ENCODE measurements around the gene TYRO3. TPM values are rescaled to one million over a fixed set of nuclear protein-coding genes. Genes with fewer than 3 reads are reported as not detected.
"Not testable (repeated sequence)": the region's sequence is repeated elsewhere in the genome, so short reads cannot be mapped to it uniquely, and the experiment has no call there.

TYRO3 gene
- total RNA-seq, 2 donors from 2014 or later: 5.0 to 8.7 TPM

DNA sequence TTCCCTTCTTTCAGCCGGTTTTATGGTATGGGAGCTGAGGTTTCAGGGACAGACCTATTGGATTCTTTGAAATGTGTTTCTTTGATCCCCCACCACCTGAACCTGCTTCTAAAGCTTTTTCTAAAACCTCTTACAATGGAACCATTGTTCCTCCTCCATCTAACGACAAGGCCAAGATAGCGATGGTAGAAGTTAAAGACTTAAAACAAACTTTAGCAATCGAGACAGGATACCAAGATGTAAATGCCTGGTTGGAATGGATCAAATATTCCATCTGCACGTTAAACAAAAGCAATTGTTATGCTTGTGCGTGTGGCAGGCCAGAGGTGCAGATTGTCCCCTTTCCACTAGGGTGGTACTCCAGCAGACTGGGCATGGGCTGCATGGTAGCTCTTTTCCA is 32.2 kb downstream of the TYRO3 start:
- intact Hi-C loops (cut with DNase I); DNase-seq (ENCODE audit: low spot score): not testable (repeated sequence)

DNA sequence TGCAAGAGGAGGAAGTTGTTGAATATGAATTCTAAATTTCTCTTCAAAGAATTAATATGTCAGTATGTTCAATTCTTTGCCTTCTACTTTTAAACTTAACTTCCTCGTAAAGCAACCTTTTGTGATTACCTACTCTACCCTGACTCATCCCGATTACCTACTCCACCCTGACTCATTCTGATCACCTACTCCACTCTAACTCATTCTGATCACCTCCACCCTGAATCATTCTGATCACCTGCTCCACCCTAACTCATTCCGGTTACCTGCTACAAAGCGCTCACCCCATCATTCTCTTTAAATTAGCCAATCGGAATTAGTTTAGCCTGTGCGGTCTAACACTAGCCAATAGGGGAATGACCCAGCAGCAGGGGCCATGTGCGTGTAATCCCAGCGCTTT is 33.7 kb downstream of the TYRO3 start:
- DNase-seq (ENCODE audit: low spot score); intact Hi-C loops (cut with DNase I): not testable (repeated sequence)

DNA sequence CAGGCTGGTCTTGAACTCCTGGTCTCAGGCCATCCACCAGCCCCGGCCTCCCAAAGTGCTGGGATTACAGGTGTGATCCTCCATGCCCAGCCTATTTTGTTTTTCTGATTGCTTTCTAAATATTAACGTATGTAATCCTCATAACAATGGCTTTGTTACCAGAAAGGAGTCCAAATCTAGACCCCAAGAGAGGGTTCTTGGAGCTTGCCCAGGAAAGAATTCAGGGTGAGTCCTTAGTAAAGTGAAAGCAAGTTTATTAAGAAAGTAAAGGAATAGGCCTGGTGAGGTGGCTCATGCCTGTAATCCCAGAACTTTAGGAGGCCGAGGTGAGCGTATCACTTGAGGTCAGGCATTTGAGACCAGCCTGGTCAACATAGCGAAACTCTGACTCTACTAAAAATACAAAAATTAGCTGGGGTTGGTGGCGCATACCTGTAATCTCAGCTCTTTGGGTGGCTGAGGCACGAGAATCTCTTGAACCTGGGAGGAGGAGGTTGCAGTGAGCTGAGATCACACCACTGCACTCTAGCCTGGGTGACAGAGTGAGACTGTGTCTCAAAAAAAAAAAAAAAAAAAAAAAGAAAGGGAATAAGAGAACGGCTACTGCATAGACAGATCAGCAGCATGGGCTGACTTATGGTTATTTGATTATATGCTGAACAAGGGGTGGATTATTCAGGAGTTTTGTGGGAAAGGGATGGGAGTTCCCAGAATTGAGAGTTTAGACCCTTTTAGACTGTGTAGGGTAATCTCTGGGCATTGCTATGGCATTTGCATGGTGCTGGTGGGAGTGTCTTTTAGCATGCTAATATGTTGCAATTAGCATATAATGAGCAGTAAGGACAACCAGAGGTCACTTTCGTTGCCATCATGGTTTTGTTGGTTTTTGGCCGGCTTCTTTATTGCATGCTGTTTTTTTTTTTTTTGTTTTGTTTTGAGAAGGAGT is 36.1 kb downstream of the TYRO3 start:
- intact Hi-C loops (cut with DNase I): no loop called here
- no peak for DNase-seq (ENCODE audit: low spot score)

DNA sequence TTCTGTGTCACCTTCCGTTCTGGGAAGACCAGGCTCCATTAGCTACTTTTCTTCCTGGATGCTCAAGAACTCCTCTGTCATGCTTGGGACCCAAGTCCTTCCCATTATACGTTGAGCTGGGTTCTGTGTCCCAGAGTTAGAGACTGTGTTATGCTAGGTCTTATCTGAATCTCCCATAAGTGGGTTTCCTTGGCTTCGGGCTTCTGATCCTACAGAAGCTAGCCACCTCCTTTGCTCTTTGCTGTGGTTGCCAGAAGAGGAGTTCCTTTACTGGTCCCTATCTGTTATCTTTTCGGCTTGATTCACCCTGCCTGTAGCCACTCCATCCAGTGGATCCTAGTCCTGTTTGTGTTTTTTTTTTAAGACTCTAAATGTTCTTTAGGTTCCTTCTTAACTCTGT is 38.0 kb downstream of the TYRO3 start:
- intact Hi-C loops (cut with DNase I): no loop called here
- no peak for DNase-seq (ENCODE audit: low spot score)

DNA sequence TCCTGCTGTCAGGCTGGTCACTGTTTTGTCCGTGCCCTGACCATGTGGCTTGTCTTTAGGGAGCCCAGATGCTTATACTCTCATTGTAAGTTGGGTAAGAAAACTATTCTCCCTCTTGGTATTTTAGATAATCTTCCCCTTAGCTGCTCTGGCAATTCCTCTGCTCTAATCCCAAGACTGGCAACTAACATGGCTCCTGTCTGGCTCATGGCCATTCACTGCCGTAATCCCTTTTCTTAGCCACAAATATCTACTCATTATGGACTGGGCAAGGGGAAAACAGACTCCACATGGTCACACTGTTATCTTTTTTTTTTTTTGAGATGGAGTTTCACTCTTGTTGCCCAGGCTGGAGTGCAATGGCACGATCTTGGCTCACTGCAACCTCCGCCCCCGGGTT is 38.8 kb downstream of the TYRO3 start:
- intact Hi-C loops (cut with DNase I): no loop called here
- no peak for DNase-seq (ENCODE audit: low spot score)

DNA sequence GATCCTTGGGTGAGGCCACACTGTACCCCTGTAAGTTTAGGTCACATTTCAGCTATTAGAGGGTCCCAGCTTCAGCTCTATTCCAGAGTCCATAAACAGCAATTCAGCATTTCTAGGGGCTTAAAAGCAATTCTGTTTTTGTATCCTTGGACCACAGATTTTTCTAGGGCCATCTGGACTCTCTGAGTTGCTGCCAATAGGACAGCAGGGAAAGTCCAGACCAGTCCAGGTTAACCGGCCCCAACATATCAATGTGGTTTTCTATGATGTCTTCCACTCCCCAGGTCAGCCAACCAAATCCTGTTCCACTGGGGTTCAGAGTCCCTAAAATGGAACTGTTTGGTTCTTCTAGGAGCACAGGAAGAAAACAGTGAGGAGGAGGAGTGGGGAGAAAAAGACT is 40.0 kb downstream of the TYRO3 start:
- no peak for DNase-seq (ENCODE audit: low spot score)

DNA sequence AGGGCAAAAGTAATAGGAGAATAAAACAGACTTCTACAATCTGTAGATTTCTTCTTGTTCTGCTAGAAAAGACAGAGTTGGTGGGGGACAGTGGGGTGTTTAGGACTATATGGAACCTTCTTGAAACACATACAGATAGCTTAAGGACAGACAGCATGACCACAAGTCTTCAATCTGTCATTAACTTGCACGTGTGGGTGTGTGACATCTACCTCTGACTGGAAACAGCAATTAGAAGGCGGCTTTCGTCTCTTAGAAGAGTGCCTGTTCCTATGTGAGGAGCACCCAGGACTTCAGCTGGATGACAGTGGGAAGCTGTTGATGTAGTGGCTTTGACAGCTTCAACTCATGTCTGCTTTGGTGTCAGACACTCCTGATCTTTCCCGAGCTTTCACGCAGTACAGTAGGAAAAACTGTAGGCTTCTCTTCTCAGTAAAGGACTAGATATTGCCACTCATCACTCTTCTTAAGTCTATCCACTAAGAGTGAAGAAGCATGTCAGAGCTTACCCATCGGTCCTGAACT is 44.5 kb downstream of the TYRO3 start:
- no peak for DNase-seq (ENCODE audit: low spot score)
- intact Hi-C loops (cut with DNase I): no loop called here

More for the DNA sequence above, 40.0 kb downstream of the TYRO3 start:
- intact Hi-C loops (cut with DNase I): no loop called here

DNA sequence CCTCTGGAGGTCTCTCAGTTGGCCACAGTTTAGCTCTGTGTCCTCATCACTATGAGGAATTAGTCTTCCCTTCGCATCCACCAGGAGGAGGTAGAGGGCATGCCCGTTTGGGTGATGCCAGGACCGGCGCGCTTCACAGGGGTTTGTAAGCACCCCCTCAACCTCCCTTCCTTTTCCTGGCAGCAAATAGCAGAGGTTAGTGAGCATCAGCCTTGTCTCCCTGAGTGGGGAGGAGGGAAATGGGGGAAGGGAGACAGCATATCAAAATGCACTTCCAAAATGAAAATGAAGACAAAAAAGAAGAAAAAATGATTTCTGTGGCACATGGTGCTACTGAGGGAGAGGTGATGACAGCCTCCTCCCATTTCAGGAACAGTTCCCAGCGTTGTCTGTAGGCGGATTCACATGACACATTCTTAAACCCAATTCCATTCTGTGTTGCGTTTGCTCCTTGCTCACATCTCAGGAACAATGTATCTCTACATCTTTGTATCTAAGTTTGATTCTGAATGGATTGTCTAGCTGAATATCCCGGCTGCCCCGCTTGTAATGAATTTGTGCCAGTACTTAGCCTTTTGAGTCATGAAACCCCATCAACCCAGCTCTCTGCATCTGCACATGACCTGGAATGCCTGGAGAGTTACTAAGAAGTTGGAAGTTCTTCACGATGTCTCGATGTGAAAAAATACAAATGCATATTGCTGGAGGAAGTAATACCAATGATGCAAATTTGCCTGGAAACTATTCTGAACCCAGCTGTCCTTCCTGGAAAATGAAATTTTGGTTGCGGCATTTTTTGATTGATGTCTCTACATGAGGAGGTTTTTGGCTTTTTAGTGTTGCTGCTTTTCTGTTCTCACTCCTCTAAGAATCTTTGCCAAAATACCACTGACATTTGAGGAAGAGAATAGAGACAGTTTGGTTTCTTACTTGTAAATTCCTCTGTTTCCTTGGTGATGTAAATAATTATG is 45.2 kb downstream of the TYRO3 start:
- intact Hi-C loops (cut with DNase I): no loop called here

DNA sequence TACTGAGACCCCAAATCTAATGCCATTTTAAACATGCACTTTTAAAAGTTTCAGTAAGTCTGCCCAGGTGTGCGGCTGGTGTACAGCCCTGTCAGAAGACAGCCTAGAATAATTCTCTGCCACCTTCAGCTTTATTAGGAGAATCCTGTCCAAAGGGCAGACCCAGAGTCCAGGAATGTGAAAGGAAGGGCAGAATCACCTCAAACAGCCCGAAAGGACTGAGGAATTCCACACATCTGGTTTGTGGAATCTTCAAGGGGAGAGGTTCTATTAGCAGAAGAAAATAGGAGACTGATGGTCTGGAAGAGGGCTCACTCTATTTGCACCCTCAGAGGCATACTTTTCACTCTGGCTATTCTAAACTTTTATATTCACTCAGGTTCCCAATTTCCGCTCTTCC is 46.6 kb downstream of the TYRO3 start:
- DNase-seq (ENCODE audit: low spot score): no peak
- intact Hi-C loops (cut with DNase I): no loop called here

More for the DNA sequence above, 45.2 kb downstream of the TYRO3 start:
- DNase-seq (ENCODE audit: low spot score): peak; percentile 84

DNA sequence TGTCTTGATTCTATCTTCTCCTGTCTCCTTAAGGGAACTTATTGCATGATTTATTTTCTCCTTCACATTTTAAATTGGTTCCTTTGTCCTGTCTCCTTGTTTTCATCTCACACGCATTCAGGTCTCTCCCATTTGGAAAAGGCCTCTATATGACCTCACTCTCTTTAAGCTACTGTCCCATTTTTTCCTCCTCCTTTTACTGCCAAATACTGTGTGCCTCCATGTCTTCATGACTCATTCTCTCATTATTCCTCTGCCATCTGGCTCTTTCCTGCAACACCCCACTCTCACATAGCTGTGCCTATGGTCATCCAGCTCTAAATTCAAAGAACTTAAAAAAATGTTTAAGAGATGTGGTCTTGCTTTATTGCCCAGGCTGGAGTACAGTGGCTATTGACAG is 48.0 kb downstream of the TYRO3 start:
- intact Hi-C loops (cut with DNase I): no loop called here
- DNase-seq (ENCODE audit: low spot score): no peak

DNA sequence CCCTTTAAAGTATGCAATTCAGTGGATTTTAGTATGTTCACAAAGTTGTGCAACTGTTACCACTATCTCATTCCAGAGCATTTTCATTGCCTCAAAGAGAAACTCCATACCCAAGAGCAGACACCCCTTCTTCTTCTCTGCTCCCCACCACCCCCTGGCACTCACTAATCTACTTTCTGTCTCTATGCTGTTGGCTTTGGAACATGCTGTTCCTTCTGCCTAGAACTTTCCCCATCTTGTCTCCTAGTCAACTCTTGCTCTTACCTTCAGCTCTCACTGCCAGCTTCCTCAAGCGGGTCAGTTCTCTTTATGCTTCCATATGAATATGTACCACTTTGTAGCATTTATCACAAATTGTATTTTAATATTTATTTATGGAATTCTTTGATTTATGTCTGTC is 50.1 kb downstream of the TYRO3 start:
- DNase-seq (ENCODE audit: low spot score): no peak
- intact Hi-C loops (cut with DNase I): no loop called here

DNA sequence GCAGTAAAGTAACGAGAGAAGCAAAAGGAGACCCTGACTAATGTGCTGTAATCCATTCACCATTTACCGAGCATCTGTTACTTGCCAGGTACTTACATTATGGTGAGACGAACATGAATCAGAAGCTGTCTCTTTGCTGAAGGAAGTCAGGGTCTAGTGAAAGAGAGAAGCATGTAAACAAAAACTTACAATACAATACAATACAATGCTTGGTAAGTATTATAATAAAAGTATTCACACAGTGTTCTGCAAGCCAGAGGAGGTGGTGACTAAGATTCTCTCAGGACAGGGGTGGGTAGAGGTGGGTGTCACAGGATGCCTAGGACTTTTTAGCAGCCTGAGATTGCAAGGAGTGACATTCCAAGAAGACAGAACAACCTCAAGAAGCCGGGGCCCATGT is 51.0 kb downstream of the TYRO3 start:
- intact Hi-C loops (cut with DNase I): no loop called here

DNA sequence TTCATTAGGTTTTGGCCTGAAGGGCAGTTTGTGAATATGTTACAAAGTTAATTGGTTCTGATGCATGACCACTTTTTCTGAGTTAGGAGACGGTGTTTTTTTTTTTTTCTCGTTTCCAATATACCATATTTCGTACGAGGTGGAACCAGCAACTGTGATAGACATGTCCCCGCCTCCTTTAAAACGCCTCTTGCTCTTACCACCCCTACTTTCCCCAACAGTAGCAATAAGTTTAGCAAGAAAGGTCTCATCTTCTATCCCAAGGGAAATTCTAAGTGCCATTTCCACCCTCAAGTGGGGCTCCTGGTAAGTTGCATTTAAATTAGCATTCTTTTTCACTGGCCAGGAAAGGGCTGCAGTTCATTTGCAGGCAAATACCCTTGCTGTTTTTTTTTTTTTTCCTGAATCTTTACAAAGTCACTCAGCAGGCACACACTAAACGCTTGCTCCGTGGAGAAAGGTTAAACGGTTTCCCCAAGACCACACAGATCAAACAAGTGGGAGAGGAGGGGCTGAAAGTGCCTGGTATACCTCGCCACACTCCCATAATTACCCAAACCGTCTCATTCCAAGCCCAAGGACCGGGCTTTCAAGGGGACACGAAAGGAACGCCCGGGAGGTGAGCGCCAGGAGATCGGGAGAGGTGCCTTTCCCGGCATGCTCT is 61.7 kb downstream of the TYRO3 start:
- intact Hi-C loops (cut with DNase I): no loop called here
- no peak for DNase-seq (ENCODE audit: low spot score)

More for the DNA sequence above, 51.0 kb downstream of the TYRO3 start:
- DNase-seq (ENCODE audit: low spot score): no peak

DNA sequence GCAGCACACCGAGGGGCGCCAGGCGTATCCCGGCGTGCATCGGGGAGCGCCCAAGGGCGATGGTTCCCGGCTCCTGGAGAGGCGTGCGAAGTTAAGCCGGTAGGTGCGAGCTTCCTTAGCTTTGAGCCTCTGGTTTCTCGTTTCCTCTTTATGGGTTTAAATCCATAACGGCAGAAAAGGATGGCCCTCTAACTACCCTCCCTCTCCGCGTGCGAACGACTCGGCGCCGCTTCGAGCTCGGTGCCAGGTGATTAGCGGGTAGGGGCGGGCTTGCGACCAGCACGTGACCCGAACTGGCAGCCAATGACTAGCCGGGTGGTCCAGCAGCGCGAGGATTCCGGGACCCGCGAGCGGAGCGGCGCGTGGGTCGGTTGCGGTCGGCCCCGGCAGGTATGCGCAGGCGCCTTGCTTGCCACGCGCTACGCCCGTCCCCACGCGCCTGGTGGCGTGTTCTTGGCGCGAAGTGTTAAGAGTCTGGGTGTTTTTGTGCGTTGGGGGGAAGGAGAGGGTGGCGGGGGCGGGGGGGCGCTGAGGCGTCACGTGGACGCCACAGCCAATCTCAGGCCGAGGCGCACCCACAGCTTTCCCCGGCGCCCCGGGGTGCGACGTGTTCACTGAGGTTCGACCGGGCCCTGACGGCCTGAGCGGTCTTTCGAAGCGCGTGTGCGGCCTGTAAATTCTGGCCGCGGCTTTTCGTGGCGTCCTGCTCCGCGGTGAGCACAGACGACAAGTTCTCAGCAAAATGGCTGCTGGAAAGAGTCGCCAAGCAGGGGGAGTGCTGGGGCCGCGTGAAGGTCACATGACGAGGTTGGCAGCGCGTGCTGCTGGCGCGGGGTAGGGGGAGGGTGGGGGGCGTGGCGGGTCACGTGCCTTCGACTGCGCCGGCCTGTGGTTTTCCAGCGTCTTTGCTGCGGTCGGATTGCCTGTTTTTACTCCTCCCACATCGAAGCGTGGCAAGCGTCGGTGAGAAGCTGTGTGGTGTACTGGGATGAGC is 62.5 kb downstream of the TYRO3 start:
- intact Hi-C loops (cut with DNase I): no loop called here
- DNase-seq (ENCODE audit: low spot score): peak; percentile 93

DNA sequence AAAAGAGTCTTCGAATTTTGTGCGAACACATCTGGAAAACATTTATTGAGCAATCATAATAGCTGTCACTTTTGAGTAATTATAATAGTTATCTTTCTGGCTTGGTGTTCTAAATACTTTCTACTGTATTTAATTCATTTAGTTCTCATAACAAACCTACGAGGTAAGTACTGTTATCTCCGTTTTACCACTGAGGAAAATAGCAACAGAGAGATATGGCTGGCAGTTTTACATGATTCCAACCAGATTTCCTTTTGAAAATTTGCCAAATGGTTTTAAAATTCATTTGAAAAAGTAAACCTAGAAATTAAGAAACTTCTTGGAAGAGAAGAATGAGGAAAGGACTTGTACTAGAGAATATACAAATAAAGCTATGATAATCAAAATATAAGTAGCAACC is 63.9 kb downstream of the TYRO3 start:
- intact Hi-C loops (cut with DNase I): no loop called here
- DNase-seq (ENCODE audit: low spot score): no peak

DNA sequence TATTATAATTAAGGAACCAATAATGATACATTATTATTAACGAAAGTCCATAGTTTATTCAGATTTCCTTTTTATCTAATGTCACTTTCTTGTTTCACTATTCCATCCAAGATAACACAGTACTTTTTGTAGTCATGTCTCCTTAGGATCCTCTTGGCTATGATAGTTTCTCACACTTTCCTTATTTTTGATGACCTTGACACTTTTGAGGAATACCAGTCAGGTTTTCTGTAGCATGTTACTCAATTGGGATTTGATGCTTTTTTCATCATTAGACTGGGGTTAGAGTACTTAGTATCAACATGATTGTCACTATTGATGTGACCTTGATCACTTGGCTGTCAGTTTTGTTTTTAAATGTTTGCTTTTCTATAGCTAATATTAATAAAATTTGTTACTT is 68.2 kb downstream of the TYRO3 start:
- DNase-seq (ENCODE audit: low spot score): no peak
- intact Hi-C loops (cut with DNase I): no loop called here

DNA sequence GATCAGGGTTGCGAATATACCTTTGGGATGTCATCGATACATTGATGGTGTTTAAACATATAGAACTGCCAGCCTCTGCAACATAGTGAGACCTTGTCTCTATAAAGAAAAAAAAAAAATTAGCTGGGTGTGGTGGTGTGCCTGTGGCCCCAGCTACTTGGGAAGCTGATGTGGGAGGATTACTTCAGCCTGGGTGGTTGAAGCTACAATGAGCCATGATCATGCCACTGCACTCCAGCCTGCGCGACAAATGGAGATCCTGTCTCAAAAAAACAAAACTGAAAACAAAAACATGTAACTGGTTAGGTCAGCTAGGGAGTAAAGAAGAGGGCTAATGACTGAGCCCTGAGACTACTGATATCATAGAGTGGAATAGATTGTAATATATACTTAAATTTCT is 70.5 kb downstream of the TYRO3 start:
- intact Hi-C loops (cut with DNase I): no loop called here
- no peak for DNase-seq (ENCODE audit: low spot score)

DNA sequence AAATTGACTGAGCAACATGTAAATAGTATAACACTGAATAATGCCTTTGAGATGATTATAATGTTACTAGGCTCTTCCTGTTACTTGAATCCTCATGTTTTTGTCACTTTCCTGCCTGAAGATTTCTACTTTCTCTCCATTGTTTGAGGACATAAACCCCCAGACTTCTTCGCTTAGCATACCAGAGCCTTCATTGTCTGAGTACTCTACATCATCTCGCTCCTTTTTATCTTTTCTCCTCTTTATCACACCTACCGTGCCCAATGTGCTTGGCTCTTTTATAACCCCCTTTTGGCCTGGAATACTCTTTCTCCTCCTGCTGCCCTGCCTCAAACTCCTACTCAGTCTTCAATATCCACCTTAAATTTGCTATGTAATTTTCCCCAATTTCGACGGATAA is 70.9 kb downstream of the TYRO3 start:
- DNase-seq (ENCODE audit: low spot score): no peak
- intact Hi-C loops (cut with DNase I): no loop called here

Data from posterior vena cava (tissue), 2 donors.